NCI-H1092 treated with DMSO at 0.1 percent for 48 hours (cell line): ENCODE data around the gene GCNT2.
"Not testable (repeated sequence)": the region's sequence is repeated elsewhere in the genome, so short reads cannot be mapped to it uniquely, and the experiment has no call there.

Experiments
- DNase-seq: peaks from one replicate; lab custom pipeline; 2025; lab: John Stamatoyannopoulos, UW

Gene GCNT2

GRCh38 chr6:10514049-10514780, 6.9 kb upstream of the GCNT2 start:
- DNase-seq: no peak

GRCh38 chr6:10516953-10517352, 4.2 kb upstream of the GCNT2 start:
- no peak for DNase-seq

GRCh38 chr6:10518557-10519407, 2.4 kb upstream of the GCNT2 start:
- DNase-seq: no peak

- DNase-seq: not testable (repeated sequence)
These were observed 1.8 kb upstream of the GCNT2 start for GRCh38 chr6:10519408-10519697.

- no peak for DNase-seq
These were observed 683 bp upstream of the GCNT2 start for GRCh38 chr6:10520468-10520867.

GRCh38 chr6:10522929-10523573, 1.9 kb downstream of the GCNT2 start:
- DNase-seq: no peak

- no peak for DNase-seq
These were observed 5.0 kb downstream of the GCNT2 start for GRCh38 chr6:10526156-10526555.

- no peak for DNase-seq
These were observed 7.2 kb downstream of the GCNT2 start for GRCh38 chr6:10528158-10528981.

- DNase-seq: no peak
These were observed 8.2 kb downstream of the GCNT2 start for GRCh38 chr6:10529231-10529801.

GRCh38 chr6:10529828-10530374, 8.8 kb downstream of the GCNT2 start:
- DNase-seq: not testable (repeated sequence)

- DNase-seq: no peak
These were observed 10.4 kb downstream of the GCNT2 start for GRCh38 chr6:10531503-10531902.

- no peak for DNase-seq
These were observed 10.8 kb downstream of the GCNT2 start for GRCh38 chr6:10531942-10532341.

GRCh38 chr6:10532392-10532791, 11.2 kb downstream of the GCNT2 start:
- no peak for DNase-seq

- DNase-seq: no peak
These were observed 13.2 kb downstream of the GCNT2 start for GRCh38 chr6:10534419-10534762.

GRCh38 chr6:10535193-10535592, 14.0 kb downstream of the GCNT2 start:
- DNase-seq: no peak

- no peak for DNase-seq
These were observed 16.6 kb downstream of the GCNT2 start for GRCh38 chr6:10537726-10538125.

- DNase-seq: no peak
These were observed 19.1 kb downstream of the GCNT2 start for GRCh38 chr6:10540073-10540746.

- no peak for DNase-seq
These were observed 20.4 kb downstream of the GCNT2 start for GRCh38 chr6:10541591-10541990.

GRCh38 chr6:10542213-10542612, 21.1 kb downstream of the GCNT2 start:
- no peak for DNase-seq

- no peak for DNase-seq
These were observed 22.3 kb downstream of the GCNT2 start for GRCh38 chr6:10543488-10543887.

- no peak for DNase-seq
These were observed 24.3 kb downstream of the GCNT2 start for GRCh38 chr6:10545482-10545881.
